Left lung (tissue), 10 donors: ENCODE measurements around the gene TIMP1. TPM values are rescaled to one million over a fixed set of nuclear protein-coding genes. Genes with fewer than 3 reads are reported as not detected.
A peak's percentile ranks its signal among the peaks of the same experiment; 100 is the strongest.

Experiments
- ATAC-seq: fragments of 200-7000 bp; cut with Tn5 transposase; one replicate; pipeline ENCODE4 v1.9.1; 2020; ENCODE audit warnings: moderate library complexity
- DNase-seq, 4 donors: peaks; one replicate each; pipeline ENCODE4 v3.0.0-alpha.2; 2013 to 2020
- H3K27ac ChIP-seq, 2 donors: fragments of 200-600 bp; sonication (generic) in 1 of 2; one replicate each; pipeline versions ENCODE4 v1.5.0 to v1.8.0; 2020 to 2021
- H3K27me3 ChIP-seq, 2 donors: fragments of 200-600 bp; sonication (generic) in 1 of 2; one replicate each; pipeline versions ENCODE4 v1.5.0 to v1.8.0; 2020 to 2021
- H3K36me3 ChIP-seq, 2 donors: fragments of 200-600 bp; sonication (generic) in 1 of 2; one replicate each; pipeline versions ENCODE4 v1.5.0 to v1.8.0; 2020 to 2021
- H3K4me1 ChIP-seq, 2 donors: fragments of 200-600 bp; one replicate each; pipeline ENCODE4 v1.8.0; 2021
- H3K4me3 ChIP-seq, 2 donors: fragments of 200-600 bp; sonication (generic) in 1 of 2; one replicate each; pipeline versions ENCODE4 v1.5.0 to v1.8.0; 2020 to 2021; ENCODE audit warnings: mild to moderate bottlenecking in 1 of 2
- H3K9me3 ChIP-seq, 2 donors: fragments of 200-600 bp; sonication (generic) in 1 of 2; one replicate each; pipeline versions ENCODE4 v1.5.0 to v1.8.0; 2020 to 2021
- CTCF ChIP-seq, 2 donors: fragments of 200-600 bp; sonication (generic) in 1 of 2; IDR thresholded peaks; one replicate each; pipeline versions ENCODE4 v1.5.0 to v1.8.0; 2021; ENCODE audit warnings: antibody characterized with exemption in 2 of 2
- intact Hi-C, 2 donors: fragments of 100-400 bp; cut with DNase I; formaldehyde crosslinking; loops; one replicate each; pipeline versions ENCODE4 v1.11.2 to v1.14.2; 2022
- polyA plus RNA-seq, 6 donors: library from polyadenylated mRNA; unstranded; fragments of 120-200 nt; gene quantifications; one replicate each; pipeline ENCODE4 v1.2.1, GENCODE V29; 2013; ENCODE audit not compliant: insufficient read length in 6 of 6
- total RNA-seq, 2 donors: library from RNA; stranded (reverse); fragmentation: NEBNext Ultra II Directional; extraction: Animal tissue kit (Norgen Biotek cat#: 25700); gene quantifications; one replicate each; pipeline ENCODE4 v1.2.1, GENCODE V29; 2021
- donor health status: DM: no; HTN: yes; CAD: no.
- donor health status: DM: no; HTN: no; CAD: no.

Gene TIMP1
- total and polyA plus RNA-seq, 8 donors: 107 to 2,737 (median 124) TPM

GRCh38 chrX:47577424-47577823, 4.8 kb upstream of the TIMP1 start:
- ATAC-seq: no peak
- Histone ChIP-seq H3K27ac (no peak overlapping the region), H3K27me3 (peaks cover 0 to 10% of the 10 kb centered on the region in 2 donors), H3K4me3 (no peak overlapping the region), H3K9me3 (no peaks in the 10 kb centered on the region), H3K4me1 (peaks cover 4 to 36% of the 10 kb centered on the region in 2 donors), H3K36me3 (no peaks in the 10 kb centered on the region)
- TF ChIP-seq CTCF (IDR thresholded peaks at IDR 0.05): no peak
- DNase-seq: no peak
- intact Hi-C loops: no loop called here

GRCh38 chrX:47577901-47578300, 4.3 kb upstream of the TIMP1 start:
- Histone ChIP-seq H3K9me3 (no peaks in the 10 kb centered on the region), H3K4me3 (no peak overlapping the region), H3K36me3 (no peaks in the 10 kb centered on the region), H3K4me1 (peaks cover 4 to 36% of the 10 kb centered on the region in 2 donors), H3K27me3 (peaks cover 0 to 10% of the 10 kb centered on the region in 2 donors), H3K27ac (no peak overlapping the region)
- DNase-seq: no peak
- ATAC-seq: no peak
- TF ChIP-seq CTCF (IDR thresholded peaks at IDR 0.05): no peak
- intact Hi-C loops: no loop called here

- peaks cover 4 to 39% of the 10 kb centered on the region in 2 donors for H3K4me1 ChIP-seq
- TF ChIP-seq CTCF (IDR thresholded peaks at IDR 0.05): no peak
- intact Hi-C loops: no loop called here
- H3K4me3 ChIP-seq: no peak overlapping the region
- no peaks in the 10 kb centered on the region for H3K9me3 ChIP-seq
- no peaks in the 10 kb centered on the region for H3K36me3 ChIP-seq
- peak overlapping the region in 1 of 2 donors; percentile 61 for H3K27ac ChIP-seq
- DNase-seq: peak in 1 of 4 donors; percentile 53
- ATAC-seq: peak; percentile 9
- peaks cover 0 to 9% of the 10 kb centered on the region in 2 donors for H3K27me3 ChIP-seq
Observed at GRCh38 chrX:47578692-47579091, 3.5 kb upstream of the TIMP1 start.

GRCh38 chrX:47579537-47579936, 2.7 kb upstream of the TIMP1 start:
- intact Hi-C loops: no loop called here
- ATAC-seq (peak; percentile 58), DNase-seq (peak in 1 of 4 donors; percentile 70)
- peaks cover 0 to 1% of the 10 kb centered on the region in 2 donors for H3K27me3 ChIP-seq
- peak overlapping the region in 1 of 2 donors; percentile 61 for H3K27ac ChIP-seq
- no peak for TF ChIP-seq CTCF (IDR thresholded peaks at IDR 0.05)
- H3K4me3 ChIP-seq: no peak overlapping the region
- H3K9me3 ChIP-seq: no peaks in the 10 kb centered on the region
- peaks cover 4 to 39% of the 10 kb centered on the region in 2 donors for H3K4me1 ChIP-seq
- no peaks in the 10 kb centered on the region for H3K36me3 ChIP-seq

GRCh38 chrX:47583240-47583861, 1.1 kb downstream of the TIMP1 start:
- peak overlapping the region; percentile 7 to 48 for H3K27ac ChIP-seq
- peak overlapping the region in 1 of 2 donors; percentile 52 for H3K4me3 ChIP-seq
- ATAC-seq (no peak), DNase-seq (no peak)
- H3K4me1 ChIP-seq: peaks cover 4 to 34% of the 10 kb centered on the region in 2 donors
- no peaks in the 10 kb centered on the region for H3K27me3 ChIP-seq
- peaks cover 0 to 19% of the 10 kb centered on the region in 2 donors for H3K36me3 ChIP-seq
- no peaks in the 10 kb centered on the region for H3K9me3 ChIP-seq
- no peak for TF ChIP-seq CTCF (IDR thresholded peaks at IDR 0.05)
- intact Hi-C loops: no loop called here
